Stimulated activated CD4-positive, alpha-beta T cell treated with anti-CD3 and anti-CD28 coated beads, Interleukin-2, amount 100 ng/mL, for 24 hours (primary cell): ENCODE measurements around the gene HIVEP3.

Source experiments
- DNase-seq, 2 donors: peaks; one replicate each; pipeline ENCODE4 v3.0.0-alpha.2; 2020

The HIVEP3 gene

GRCh38 chr1:41844781-41845272 is 73.9 kb downstream of the HIVEP3 start:
- DNase-seq, result no peak

GRCh38 chr1:41844255-41844654 is 74.5 kb downstream of the HIVEP3 start:
- no peak for DNase-seq

- DNase-seq, result no peak
Measured at GRCh38 chr1:41842993-41843755, 75.5 kb downstream of the HIVEP3 start.

- no peak for DNase-seq
Measured at GRCh38 chr1:41842326-41842725, 76.4 kb downstream of the HIVEP3 start.

- no peak for DNase-seq
Measured at GRCh38 chr1:41840592-41841246, 78.0 kb downstream of the HIVEP3 start.

- DNase-seq, result no peak
Measured at GRCh38 chr1:41838266-41838665, 80.5 kb downstream of the HIVEP3 start.

- no peak for DNase-seq
Measured at GRCh38 chr1:41837691-41838090, 81.0 kb downstream of the HIVEP3 start.

GRCh38 chr1:41835485-41835884 is 83.2 kb downstream of the HIVEP3 start:
- DNase-seq, result no peak

- DNase-seq, result no peak
Measured at GRCh38 chr1:41833519-41834000, 85.2 kb downstream of the HIVEP3 start.

GRCh38 chr1:41830726-41831125 is 88.0 kb downstream of the HIVEP3 start:
- DNase-seq, result no peak

- DNase-seq, result no peak
Measured at GRCh38 chr1:41827991-41828570, 90.6 kb downstream of the HIVEP3 start.

GRCh38 chr1:41823471-41823870 is 95.3 kb downstream of the HIVEP3 start:
- no peak for DNase-seq

- no peak for DNase-seq
Measured at GRCh38 chr1:41822866-41823265, 95.9 kb downstream of the HIVEP3 start.

- DNase-seq, result no peak
Measured at GRCh38 chr1:41819843-41820242, 98.9 kb downstream of the HIVEP3 start.

- DNase-seq, result no peak
Measured at GRCh38 chr1:41819069-41819468, 99.7 kb downstream of the HIVEP3 start.

GRCh38 chr1:41816061-41816460 is 102.7 kb downstream of the HIVEP3 start:
- DNase-seq, result no peak

- DNase-seq, result no peak
Measured at GRCh38 chr1:41813755-41814745, 104.7 kb downstream of the HIVEP3 start.

GRCh38 chr1:41813226-41813625 is 105.5 kb downstream of the HIVEP3 start:
- no peak for DNase-seq

GRCh38 chr1:41812453-41812852 is 106.3 kb downstream of the HIVEP3 start:
- no peak for DNase-seq

- DNase-seq, result peak; percentile 58 to 60
Measured at GRCh38 chr1:41812051-41812450, 106.7 kb downstream of the HIVEP3 start.

GRCh38 chr1:41811051-41811795 is 107.5 kb downstream of the HIVEP3 start:
- peak; percentile 61 to 66 for DNase-seq

- DNase-seq, result peak; percentile 32 to 49
Measured at GRCh38 chr1:41810446-41810845, 108.3 kb downstream of the HIVEP3 start.
